ENCODE data around the gene PCDHB16. TPM values are rescaled to one million over a fixed set of nuclear protein-coding genes. Genes with fewer than 3 reads are reported as not detected.
"Not testable (repeated sequence)": the region's sequence is repeated elsewhere in the genome, so short reads cannot be mapped to it uniquely, and the experiment has no call there.

The PCDHB16 gene
- total RNA-seq, 4 donors from 2014 or later: 9.2 to 17.7 (median 14.6) TPM

DNA sequence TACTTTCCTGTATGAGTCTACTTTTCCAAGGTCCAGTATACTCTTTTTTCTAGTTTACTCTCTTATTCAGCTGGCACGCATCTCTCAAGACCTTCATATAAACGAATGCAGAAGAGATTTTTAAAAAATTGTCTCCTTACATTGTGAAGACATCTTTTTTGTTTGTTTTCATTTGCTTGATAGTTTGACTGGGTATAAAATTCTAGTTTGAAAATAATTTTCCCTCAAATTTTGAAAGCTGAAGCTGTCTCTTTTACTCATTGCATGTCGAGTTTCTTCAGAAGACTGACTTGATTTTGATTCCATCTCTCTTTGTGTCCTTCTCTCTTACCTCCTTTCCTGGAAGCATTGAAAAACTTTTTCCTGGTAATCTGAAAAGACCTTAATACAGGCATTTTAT lies 14.2 kb downstream of the PCDHB16 start:
- H3K4me3 ChIP-seq: no peak overlapping the region
- no peak for DNase-seq (ENCODE audit: low spot score in 2 of 2)
- peaks cover 0 to 94% (median 36%) of the 10 kb centered on the region in 4 donors for H3K9me3 ChIP-seq
- H3K27me3 ChIP-seq: no peaks in the 10 kb centered on the region
- no peak overlapping the region for H3K27ac ChIP-seq
- H3K4me1 ChIP-seq: no peaks in the 10 kb centered on the region
- 52 to 59% methylated on average over 3 of the region's 3 CpGs for WGBS, 2 donors
- no peaks in the 10 kb centered on the region for H3K36me3 ChIP-seq
- TF ChIP-seq, protein P1, sequence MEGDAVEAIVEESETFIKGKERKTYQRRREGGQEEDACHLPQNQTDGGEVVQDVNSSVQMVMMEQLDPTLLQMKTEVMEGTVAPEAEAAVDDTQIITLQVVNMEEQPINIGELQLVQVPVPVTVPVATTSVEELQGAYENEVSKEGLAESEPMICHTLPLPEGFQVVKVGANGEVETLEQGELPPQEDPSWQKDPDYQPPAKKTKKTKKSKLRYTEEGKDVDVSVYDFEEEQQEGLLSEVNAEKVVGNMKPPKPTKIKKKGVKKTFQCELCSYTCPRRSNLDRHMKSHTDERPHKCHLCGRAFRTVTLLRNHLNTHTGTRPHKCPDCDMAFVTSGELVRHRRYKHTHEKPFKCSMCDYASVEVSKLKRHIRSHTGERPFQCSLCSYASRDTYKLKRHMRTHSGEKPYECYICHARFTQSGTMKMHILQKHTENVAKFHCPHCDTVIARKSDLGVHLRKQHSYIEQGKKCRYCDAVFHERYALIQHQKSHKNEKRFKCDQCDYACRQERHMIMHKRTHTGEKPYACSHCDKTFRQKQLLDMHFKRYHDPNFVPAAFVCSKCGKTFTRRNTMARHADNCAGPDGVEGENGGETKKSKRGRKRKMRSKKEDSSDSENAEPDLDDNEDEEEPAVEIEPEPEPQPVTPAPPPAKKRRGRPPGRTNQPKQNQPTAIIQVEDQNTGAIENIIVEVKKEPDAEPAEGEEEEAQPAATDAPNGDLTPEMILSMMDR (IDR thresholded peaks at IDR 0.05): no peak
- TF ChIP-seq POLR2A (IDR thresholded peaks at IDR 0.05) (no peak), EP300 (IDR thresholded peaks at IDR 0.05) (no peak)

DNA sequence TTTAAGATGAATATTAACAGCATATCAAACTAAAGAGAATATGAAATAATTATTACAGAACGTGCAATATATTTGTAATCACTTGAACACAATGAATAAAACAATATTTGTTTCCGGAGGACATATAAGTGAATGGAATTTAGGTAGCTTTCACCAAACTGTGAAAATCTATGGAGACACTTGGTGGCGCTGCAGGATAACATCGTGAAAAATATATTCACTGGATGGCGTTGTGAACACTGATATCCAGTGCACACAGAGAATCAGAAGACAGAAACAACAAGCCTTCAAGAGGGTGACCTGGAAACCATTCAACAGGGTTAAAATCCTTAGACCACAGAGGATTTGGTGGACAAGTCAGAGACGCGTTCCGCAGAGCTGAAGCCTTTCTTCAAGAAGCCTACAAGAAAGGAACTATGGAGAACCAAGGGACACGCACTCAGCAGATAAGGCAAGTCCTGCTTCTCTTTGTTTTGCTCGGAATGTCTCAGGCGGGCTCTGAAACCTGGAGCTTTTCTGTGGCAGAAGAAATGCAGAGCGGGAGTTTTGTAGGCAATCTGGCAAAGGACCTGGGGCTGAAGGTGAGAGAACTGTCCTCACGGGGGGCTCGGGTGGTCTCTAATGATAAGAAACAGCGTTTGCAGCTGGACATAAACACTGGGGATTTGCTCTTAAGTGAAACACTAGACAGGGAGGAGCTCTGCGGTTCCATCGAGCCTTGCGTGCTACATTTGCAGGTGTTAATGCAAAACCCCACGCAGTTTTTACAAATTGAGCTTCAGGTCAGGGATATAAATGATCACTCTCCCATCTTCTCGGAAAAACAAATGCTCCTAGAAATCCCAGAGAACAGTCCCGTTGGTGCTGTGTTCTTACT lies 17.4 kb downstream of the PCDHB16 start, which contains the start of gene PCDHB11:
Gene PCDHB11, plus strand, starts transcription at position 269 of the 877 bp plus-strand sequence. Its CDS starts 148 bp downstream, at position 417.
- 43 to 50% methylated on average over 21 of the region's 21 CpGs for WGBS, 2 donors
- Histone ChIP-seq H3K36me3 (no peaks in the 10 kb centered on the region), H3K9me3 (peaks cover 0 to 96% (median 39%) of the 10 kb centered on the region in 4 donors), H3K27ac (no peak within 1 kb of the TSS), H3K4me3 (peak within 1 kb of the TSS in 1 of 4 donors; percentile 27), H3K27me3 (no peaks in the 10 kb centered on the region), H3K4me1 (no peaks in the 10 kb centered on the region)
- TF ChIP-seq EP300 (IDR thresholded peaks at IDR 0.05) (no peak), POLR2A (IDR thresholded peaks at IDR 0.05) (no peak)
- TF ChIP-seq, protein P1 (IDR thresholded peaks at IDR 0.05): no peak
- no peak for DNase-seq (ENCODE audit: low spot score in 2 of 2)

DNA sequence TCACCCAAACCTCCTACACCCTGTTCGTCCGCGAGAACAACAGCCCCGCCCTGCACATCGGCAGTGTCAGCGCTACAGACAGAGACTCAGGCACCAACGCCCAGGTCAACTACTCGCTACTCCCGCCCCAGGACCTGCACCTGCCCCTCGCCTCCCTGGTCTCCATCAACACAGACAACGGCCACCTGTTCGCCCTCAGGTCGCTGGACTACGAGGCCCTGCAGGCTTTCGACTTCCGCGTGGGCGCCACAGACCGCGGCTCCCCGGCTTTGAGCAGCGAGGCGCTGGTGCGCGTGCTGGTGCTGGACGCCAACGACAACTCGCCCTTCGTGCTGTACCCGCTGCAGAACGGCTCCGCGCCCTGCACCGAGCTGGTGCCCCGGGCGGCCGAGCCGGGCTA lies 18.9 kb downstream of the PCDHB16 start:
- H3K9me3 ChIP-seq: peaks cover 0 to 96% (median 37%) of the 10 kb centered on the region in 4 donors
- not testable (repeated sequence) for H3K27ac ChIP-seq; H3K36me3 ChIP-seq; H3K4me1 ChIP-seq; H3K4me3 ChIP-seq; H3K27me3 ChIP-seq; DNase-seq (ENCODE audit: low spot score in 2 of 2)
- 41 to 50% methylated on average over 10 to 30 of the region's 38 CpGs for WGBS, 2 donors

DNA sequence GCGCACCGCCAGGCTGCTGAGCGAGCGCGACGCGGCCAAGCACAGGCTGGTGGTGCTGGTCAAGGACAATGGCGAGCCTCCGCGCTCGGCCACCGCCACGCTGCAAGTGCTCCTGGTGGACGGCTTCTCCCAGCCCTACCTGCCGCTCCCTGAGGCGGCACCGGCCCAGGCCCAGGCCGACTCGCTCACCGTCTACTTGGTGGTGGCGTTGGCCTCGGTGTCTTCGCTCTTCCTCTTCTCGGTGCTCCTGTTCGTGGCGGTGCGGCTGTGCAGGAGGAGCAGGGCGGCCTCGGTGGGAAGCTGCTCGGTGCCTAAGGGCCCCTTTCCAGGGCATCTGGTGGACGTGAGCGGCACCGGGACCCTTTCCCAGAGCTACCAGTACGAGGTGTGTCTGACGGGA lies 19.5 kb downstream of the PCDHB16 start:
- not testable (repeated sequence) for H3K27ac ChIP-seq; H3K27me3 ChIP-seq; H3K36me3 ChIP-seq; DNase-seq (ENCODE audit: low spot score in 2 of 2); H3K4me3 ChIP-seq; H3K4me1 ChIP-seq
- WGBS, 2 donors: 43 to 46% methylated on average over 17 to 21 of the region's 35 CpGs
- H3K9me3 ChIP-seq: peaks cover 0 to 95% (median 37%) of the 10 kb centered on the region in 4 donors

DNA sequence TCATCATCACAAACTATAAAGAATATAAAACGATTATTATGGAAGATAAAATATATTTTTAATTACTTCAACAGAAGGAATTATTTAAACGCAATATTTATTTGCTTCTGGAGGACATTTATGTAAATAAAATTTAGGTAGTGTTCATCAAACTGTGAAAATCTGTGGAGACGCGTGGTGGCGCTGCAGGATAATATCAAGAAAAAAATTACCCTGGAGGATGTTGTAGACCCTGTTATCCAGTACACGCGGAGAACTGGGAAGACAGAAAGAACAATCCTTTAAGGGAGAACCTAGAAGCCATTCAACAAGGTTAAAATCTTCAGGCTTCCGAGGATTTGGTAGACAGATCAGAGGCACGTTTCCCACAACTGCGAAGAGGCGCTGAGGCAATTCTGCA lies 26.3 kb downstream of the PCDHB16 start, which contains the start of gene PCDHB12:
Gene PCDHB12, plus strand, starts transcription at position 242 of the 400 bp plus-strand sequence. CDS start 189 bp downstream, outside the sequence.
- WGBS, 2 donors: 21 to 22% methylated on average over 11 of the region's 11 CpGs
- H3K4me1 ChIP-seq: no peaks in the 10 kb centered on the region
- no peak within 1 kb of the TSS for H3K27ac ChIP-seq
- H3K4me3 ChIP-seq: peak within 1 kb of the TSS in 1 of 4 donors; percentile 24
- no peak for TF ChIP-seq EP300 (IDR thresholded peaks at IDR 0.05)
- TF ChIP-seq, protein P1 (IDR thresholded peaks at IDR 0.05): peak in 1 of 5 experiments; percentile 13
- H3K36me3 ChIP-seq: peaks cover 0 to 14% (median 0%) of the 10 kb centered on the region in 3 donors
- no peaks in the 10 kb centered on the region for H3K27me3 ChIP-seq
- peaks cover 0 to 97% (median 35%) of the 10 kb centered on the region in 4 donors for H3K9me3 ChIP-seq
- DNase-seq (ENCODE audit: low spot score in 2 of 2): peak in 1 of 2 donors; percentile 9

DNA sequence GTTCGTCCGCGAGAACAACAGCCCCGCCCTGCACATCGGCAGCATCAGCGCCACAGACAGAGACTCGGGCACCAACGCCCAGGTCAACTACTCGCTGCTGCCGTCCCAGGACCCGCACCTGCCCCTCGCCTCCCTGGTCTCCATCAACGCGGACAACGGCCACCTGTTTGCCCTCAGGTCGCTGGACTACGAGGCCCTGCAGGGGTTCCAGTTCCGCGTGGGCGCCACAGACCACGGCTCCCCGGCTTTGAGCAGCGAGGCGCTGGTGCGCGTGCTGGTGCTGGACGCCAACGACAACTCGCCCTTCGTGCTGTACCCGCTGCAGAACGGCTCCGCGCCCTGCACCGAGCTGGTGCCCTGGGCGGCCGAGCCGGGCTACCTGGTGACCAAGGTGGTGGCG lies 28.1 kb downstream of the PCDHB16 start:
- WGBS, 2 donors: 39 to 65% methylated on average over 12 to 16 of the region's 39 CpGs
- not testable (repeated sequence) for DNase-seq (ENCODE audit: low spot score in 2 of 2); H3K27me3 ChIP-seq; H3K27ac ChIP-seq; H3K4me1 ChIP-seq; H3K4me3 ChIP-seq
- Histone ChIP-seq H3K9me3 (peaks cover 0 to 96% (median 38%) of the 10 kb centered on the region in 4 donors), H3K36me3 (peaks cover 0 to 14% (median 0%) of the 10 kb centered on the region in 3 donors)

DNA sequence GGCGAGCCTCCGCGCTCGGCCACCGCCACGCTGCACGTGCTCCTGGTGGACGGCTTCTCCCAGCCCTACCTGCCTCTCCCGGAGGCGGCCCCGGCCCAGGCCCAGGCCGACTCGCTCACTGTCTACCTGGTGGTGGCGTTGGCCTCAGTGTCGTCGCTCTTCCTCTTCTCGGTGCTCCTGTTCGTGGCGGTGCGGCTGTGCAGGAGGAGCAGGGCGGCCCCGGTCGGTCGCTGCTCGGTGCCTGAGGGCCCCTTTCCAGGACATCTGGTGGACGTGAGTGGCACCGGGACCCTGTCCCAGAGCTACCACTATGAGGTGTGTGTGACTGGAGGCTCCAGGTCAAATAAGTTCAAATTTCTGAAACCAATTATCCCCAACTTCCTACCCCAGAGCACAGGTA lies 28.7 kb downstream of the PCDHB16 start:
- WGBS, 2 donors: 37 to 40% methylated on average over 15 to 16 of the region's 27 CpGs
- not testable (repeated sequence) for H3K4me1 ChIP-seq; H3K27ac ChIP-seq; H3K27me3 ChIP-seq; DNase-seq (ENCODE audit: low spot score in 2 of 2); H3K4me3 ChIP-seq
- Histone ChIP-seq H3K9me3 (peaks cover 0 to 95% (median 37%) of the 10 kb centered on the region in 4 donors), H3K36me3 (peaks cover 0 to 14% (median 0%) of the 10 kb centered on the region in 3 donors)
